ENCODE measurements around the gene LCLAT1. TPM values are rescaled to one million over a fixed set of nuclear protein-coding genes. Genes with fewer than 3 reads are reported as not detected.

The LCLAT1 gene
- total RNA-seq, 1 donor from 2014 or later, result 21.6 TPM

DNA sequence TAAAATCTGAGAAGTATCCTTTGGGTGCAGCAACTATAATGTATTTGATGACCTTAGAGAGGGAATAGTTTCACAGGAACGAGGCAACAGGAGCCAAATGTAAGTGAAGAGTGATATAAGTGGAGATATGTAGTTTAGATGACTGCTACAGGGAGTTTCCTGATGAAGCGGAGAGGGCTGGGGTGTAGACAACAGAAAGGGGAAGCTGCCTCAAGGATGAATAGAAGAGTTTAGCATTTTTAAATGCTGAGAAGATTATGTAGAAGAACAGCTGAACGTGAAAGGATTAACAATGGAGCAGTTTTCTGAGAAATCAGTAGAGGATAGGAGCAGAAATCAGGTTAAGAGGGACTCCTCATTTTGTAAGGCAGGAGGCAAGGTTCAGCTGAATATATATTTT, 133.3 kb downstream of the LCLAT1 start:
- TF ChIP-seq CTCF (IDR thresholded peaks at IDR 0.05), result no peak
- TF ChIP-seq EZH2phosphoT487 (IDR thresholded peaks at IDR 0.05), result no peak
- no peak for TF ChIP-seq EZH2 (IDR thresholded peaks at IDR 0.05)
- H3K27ac Mint-ChIP-seq, result no peak overlapping the region

GRCh38 chr2:30582521-30582920, 135.5 kb downstream of the LCLAT1 start:
- Histone ChIP-seq H3K4me2 (no peak overlapping the region), H2AFZ (replicated peaks) (no peak overlapping the region), H3F3A (ENCODE audit: low read depth) (no peaks in the 10 kb centered on the region), H3K4me1 (no peaks in the 10 kb centered on the region), H3K9me3 (ENCODE audit: low read depth) (no peaks in the 10 kb centered on the region), H3K9ac (no peak overlapping the region), H3K27me3 (no peaks in the 10 kb centered on the region), H3K4me3 (no peak overlapping the region), H3K27ac (no peak overlapping the region), H3K79me2 (ENCODE audit: low read depth) (no peaks in the 10 kb centered on the region), H4K20me1 (ENCODE audit: low read depth) (no peaks in the 10 kb centered on the region), H3K36me3 (no peaks in the 10 kb centered on the region)
- no peak for DNase-seq (ENCODE audit: low spot score)
- no peak overlapping the region for H3K27ac Mint-ChIP-seq
- H3K9me3 Mint-ChIP-seq, result no peaks in the 10 kb centered on the region
- no peak for TF ChIP-seq CTCF (IDR thresholded peaks at IDR 0.05)
- TF ChIP-seq EZH2 (IDR thresholded peaks at IDR 0.05), result no peak
- no peak for TF ChIP-seq EZH2phosphoT487 (IDR thresholded peaks at IDR 0.05)
- H3K27me3 Mint-ChIP-seq (ENCODE audit: insufficient read depth, low read depth), result peaks cover 2% of the 10 kb centered on the region
- peaks cover 3% of the 10 kb centered on the region for H3K4me1 Mint-ChIP-seq
- no peak overlapping the region for H3K4me3 Mint-ChIP-seq
- no peaks in the 10 kb centered on the region for H3K36me3 Mint-ChIP-seq

More for the DNA sequence above, 133.3 kb downstream of the LCLAT1 start:
- H3K27ac ChIP-seq, result no peak overlapping the region
- no peaks in the 10 kb centered on the region for H3F3A ChIP-seq (ENCODE audit: low read depth)
- H3K36me3 Mint-ChIP-seq, result peaks cover under 1% of the 10 kb centered on the region
- H3K4me2 ChIP-seq, result no peak overlapping the region
- peaks cover 10% of the 10 kb centered on the region for H3K4me1 ChIP-seq
- no peaks in the 10 kb centered on the region for H4K20me1 ChIP-seq (ENCODE audit: low read depth)
- no peaks in the 10 kb centered on the region for H3K9me3 Mint-ChIP-seq
- H3K27me3 Mint-ChIP-seq (ENCODE audit: insufficient read depth, low read depth), result peaks cover 2% of the 10 kb centered on the region
- H3K4me3 Mint-ChIP-seq, result no peak overlapping the region
- peaks cover 3% of the 10 kb centered on the region for H3K4me1 Mint-ChIP-seq
- no peaks in the 10 kb centered on the region for H3K9me3 ChIP-seq (ENCODE audit: low read depth)
- no peaks in the 10 kb centered on the region for H3K36me3 ChIP-seq
- H3K79me2 ChIP-seq (ENCODE audit: low read depth), result no peaks in the 10 kb centered on the region
- H3K4me3 ChIP-seq, result no peak overlapping the region
- no peak for DNase-seq (ENCODE audit: low spot score)
- no peak overlapping the region for H3K9ac ChIP-seq
- no peak overlapping the region for H2AFZ ChIP-seq (replicated peaks)
- no peaks in the 10 kb centered on the region for H3K27me3 ChIP-seq

DNA sequence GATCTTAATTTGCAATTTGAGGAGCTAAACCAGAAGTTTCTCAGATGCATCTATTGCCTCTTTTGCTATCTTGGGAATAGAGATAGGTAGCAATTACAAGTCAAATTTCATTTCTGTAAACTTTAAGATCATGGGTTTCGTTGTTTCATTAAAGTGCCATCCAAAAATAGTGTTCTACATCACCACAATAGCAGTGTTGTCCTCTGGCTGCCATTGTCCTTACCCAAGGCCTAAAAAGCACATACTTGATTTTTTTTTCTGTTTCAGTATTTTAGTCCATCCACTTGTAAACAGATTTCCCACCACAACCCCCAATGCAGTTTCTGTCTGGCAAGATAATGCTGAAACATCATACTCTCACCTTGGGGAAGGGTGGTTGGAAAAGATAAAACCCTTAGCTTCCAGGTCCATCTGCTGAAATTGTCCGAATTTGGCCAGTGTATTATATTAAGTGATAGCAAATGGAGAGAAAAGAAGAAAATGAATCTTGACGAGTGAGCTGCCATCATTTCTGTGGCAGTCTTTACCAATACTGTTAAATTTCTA, 136.2 kb downstream of the LCLAT1 start:
- Histone ChIP-seq H3K9me3 (ENCODE audit: low read depth) (no peaks in the 10 kb centered on the region), H3F3A (ENCODE audit: low read depth) (no peaks in the 10 kb centered on the region), H3K4me1 (no peaks in the 10 kb centered on the region), H3K4me2 (no peak overlapping the region), H3K36me3 (no peaks in the 10 kb centered on the region), H3K27ac (no peak overlapping the region), H3K4me3 (no peak overlapping the region), H3K27me3 (no peaks in the 10 kb centered on the region), H2AFZ (replicated peaks) (no peak overlapping the region), H3K79me2 (ENCODE audit: low read depth) (no peaks in the 10 kb centered on the region), H4K20me1 (ENCODE audit: low read depth) (no peaks in the 10 kb centered on the region), H3K9ac (no peak overlapping the region)
- H3K27me3 Mint-ChIP-seq (ENCODE audit: insufficient read depth, low read depth), result peaks cover 2% of the 10 kb centered on the region
- H3K4me3 Mint-ChIP-seq, result no peak overlapping the region
- H3K9me3 Mint-ChIP-seq, result no peaks in the 10 kb centered on the region
- no peak for DNase-seq (ENCODE audit: low spot score)
- TF ChIP-seq EZH2 (IDR thresholded peaks at IDR 0.05) (no peak), CTCF (IDR thresholded peaks at IDR 0.05) (no peak), EZH2phosphoT487 (IDR thresholded peaks at IDR 0.05) (no peak)
- H3K27ac Mint-ChIP-seq, result no peak overlapping the region
- peaks cover 3% of the 10 kb centered on the region for H3K36me3 Mint-ChIP-seq
- peaks cover 3% of the 10 kb centered on the region for H3K4me1 Mint-ChIP-seq
